ENCODE results near the gene NHEJ1. TPM values are rescaled to one million over a fixed set of nuclear protein-coding genes. Genes with fewer than 3 reads are reported as not detected.

Gene NHEJ1
- total and polyA plus RNA-seq, 3 experiments from 2014 or later = 22.4 to 26.3 (median 24.5) TPM

- no peaks in the 10 kb centered on the region for H3K27me3 ChIP-seq (ENCODE audit: insufficient read depth, low read length, poor library complexity, severe bottlenecking)
- POLR2A ChIA-PET = no interaction called here
Measured at GRCh38 chr2:219107758-219108157, 52.9 kb downstream of the NHEJ1 start.

GRCh38 chr2:219106251-219106650, 54.4 kb downstream of the NHEJ1 start:
- ChIA-PET CTCF (no interaction called here), POLR2A (no interaction called here)
- no peaks in the 10 kb centered on the region for H3K36me3 ChIP-seq (ENCODE audit: insufficient read depth, low read length)
- no peak overlapping the region for H3K4me3 ChIP-seq (ENCODE audit: low read length)
- H3K36me3 Mint-ChIP-seq = peaks cover 0 to 4% (median 4%) of the 10 kb centered on the region in 3 donors
- no peaks in the 10 kb centered on the region for H3K9me3 ChIP-seq (ENCODE audit: low read length)
- peaks cover 10% of the 10 kb centered on the region for H3K4me1 ChIP-seq (ENCODE audit: insufficient read depth, low read length)
- no peaks in the 10 kb centered on the region for H3K9me3 Mint-ChIP-seq
- H3K27me3 ChIP-seq (ENCODE audit: insufficient read depth, low read length, poor library complexity, severe bottlenecking) = no peaks in the 10 kb centered on the region
- peak overlapping the region in 1 of 8 donors; percentile 11 for H3K27ac Mint-ChIP-seq
- H3K27me3 Mint-ChIP-seq = no peaks in the 10 kb centered on the region
- no peak for DNase-seq
- H3K4me1 Mint-ChIP-seq = peaks cover 16 to 36% (median 33%) of the 10 kb centered on the region in 3 donors
- H3K27ac ChIP-seq (ENCODE audit: low read depth, low read length) = no peak overlapping the region
- H3K4me3 Mint-ChIP-seq = no peak overlapping the region

More at GRCh38 chr2:219107758-219108157, 52.9 kb downstream of the NHEJ1 start:
- CTCF ChIA-PET = interaction anchor here (0.6 to 1.6 kb wide), 3 partner anchors 32 to 210 kb away, joined by 3 to 5 read pairs (median 4); no protein-coding TSS in a partner anchor
- peaks cover 0 to 4% (median 1%) of the 10 kb centered on the region in 3 donors for H3K36me3 Mint-ChIP-seq
- H3K9me3 ChIP-seq (ENCODE audit: low read length) = no peaks in the 10 kb centered on the region
- no peak overlapping the region for H3K4me3 Mint-ChIP-seq
- no peaks in the 10 kb centered on the region for H3K9me3 Mint-ChIP-seq
- DNase-seq = no peak
- H3K27ac ChIP-seq (ENCODE audit: low read depth, low read length) = no peak overlapping the region
- no peaks in the 10 kb centered on the region for H3K27me3 Mint-ChIP-seq
- H3K4me1 Mint-ChIP-seq = peaks cover 16 to 36% (median 33%) of the 10 kb centered on the region in 3 donors
- no peak overlapping the region for H3K4me3 ChIP-seq (ENCODE audit: low read length)
- H3K27ac Mint-ChIP-seq = peak overlapping the region in 1 of 8 donors; percentile 9
- H3K36me3 ChIP-seq (ENCODE audit: insufficient read depth, low read length) = no peaks in the 10 kb centered on the region
- peaks cover 10% of the 10 kb centered on the region for H3K4me1 ChIP-seq (ENCODE audit: insufficient read depth, low read length)

GRCh38 chr2:219104107-219105035, 56.2 kb downstream of the NHEJ1 start:
- Mint-ChIP-seq H3K4me1 (peaks cover 11 to 33% (median 31%) of the 10 kb centered on the region in 3 donors), H3K4me3 (no peak overlapping the region), H3K36me3 (peaks cover 0 to 4% (median 4%) of the 10 kb centered on the region in 3 donors), H3K27ac (peak overlapping the region in 4 of 8 donors; percentile 0 to 70 (median 10)), H3K27me3 (no peaks in the 10 kb centered on the region), H3K9me3 (no peaks in the 10 kb centered on the region)
- Histone ChIP-seq H3K9me3 (ENCODE audit: low read length) (no peaks in the 10 kb centered on the region), H3K27ac (ENCODE audit: low read depth, low read length) (no peak overlapping the region), H3K4me1 (ENCODE audit: insufficient read depth, low read length) (peaks cover 4% of the 10 kb centered on the region), H3K36me3 (ENCODE audit: insufficient read depth, low read length) (no peaks in the 10 kb centered on the region), H3K4me3 (ENCODE audit: low read length) (no peak overlapping the region), H3K27me3 (ENCODE audit: insufficient read depth, low read length, poor library complexity, severe bottlenecking) (no peaks in the 10 kb centered on the region)
- peak in 1 of 5 donors; percentile 8 for DNase-seq
- ChIA-PET POLR2A (interaction anchor here (0.6 kb wide), 1 partner anchor 18 kb away, joined by 3 read pairs; no protein-coding TSS in a partner anchor), CTCF (interaction anchor here (0.6 to 2.2 kb wide), 8 partner anchors 8 to 74 kb away, joined by 3 to 9 read pairs (median 4); no protein-coding TSS in a partner anchor)

DNA sequence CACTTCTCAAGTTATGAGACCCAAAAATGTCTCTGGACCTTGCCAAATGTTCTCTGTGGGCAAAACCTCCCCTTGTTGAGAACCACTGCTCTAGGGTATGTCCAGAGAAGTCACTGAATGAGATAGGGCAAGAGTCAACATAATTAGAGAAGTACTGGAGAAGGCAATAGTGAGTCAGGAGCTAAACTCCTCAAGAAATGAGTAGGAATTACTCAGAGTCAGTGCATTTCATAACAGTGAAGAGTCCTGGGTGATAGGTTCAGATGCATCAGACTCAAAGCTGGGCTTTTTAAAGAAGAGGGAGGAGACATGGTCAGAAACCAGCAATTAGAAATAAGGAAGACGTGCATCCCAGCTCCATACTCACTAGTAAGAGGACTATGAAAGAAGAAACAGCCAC, 61.3 kb downstream of the NHEJ1 start:
- no peaks in the 10 kb centered on the region for H3K27me3 Mint-ChIP-seq
- H3K27me3 ChIP-seq (ENCODE audit: insufficient read depth, low read length, poor library complexity, severe bottlenecking) = no peaks in the 10 kb centered on the region
- no peak overlapping the region for H3K4me3 ChIP-seq (ENCODE audit: low read length)
- CTCF ChIA-PET = interaction anchor here (1.8 kb wide), 1 partner anchor 41 kb away, joined by 6 read pairs; no protein-coding TSS in a partner anchor
- no peaks in the 10 kb centered on the region for H3K9me3 ChIP-seq (ENCODE audit: low read length)
- H3K4me3 Mint-ChIP-seq = no peak overlapping the region
- peaks cover 0 to 12% (median 3%) of the 10 kb centered on the region in 3 donors for H3K36me3 Mint-ChIP-seq
- POLR2A ChIA-PET = no interaction called here
- H3K4me1 ChIP-seq (ENCODE audit: insufficient read depth, low read length) = no peaks in the 10 kb centered on the region
- H3K27ac ChIP-seq (ENCODE audit: low read depth, low read length) = no peak overlapping the region
- no peaks in the 10 kb centered on the region for H3K36me3 ChIP-seq (ENCODE audit: insufficient read depth, low read length)
- H3K4me1 Mint-ChIP-seq = peaks cover 0 to 2% (median 2%) of the 10 kb centered on the region in 3 donors
- H3K27ac Mint-ChIP-seq = no peak overlapping the region
- DNase-seq = no peak
- H3K9me3 Mint-ChIP-seq = no peaks in the 10 kb centered on the region

DNA sequence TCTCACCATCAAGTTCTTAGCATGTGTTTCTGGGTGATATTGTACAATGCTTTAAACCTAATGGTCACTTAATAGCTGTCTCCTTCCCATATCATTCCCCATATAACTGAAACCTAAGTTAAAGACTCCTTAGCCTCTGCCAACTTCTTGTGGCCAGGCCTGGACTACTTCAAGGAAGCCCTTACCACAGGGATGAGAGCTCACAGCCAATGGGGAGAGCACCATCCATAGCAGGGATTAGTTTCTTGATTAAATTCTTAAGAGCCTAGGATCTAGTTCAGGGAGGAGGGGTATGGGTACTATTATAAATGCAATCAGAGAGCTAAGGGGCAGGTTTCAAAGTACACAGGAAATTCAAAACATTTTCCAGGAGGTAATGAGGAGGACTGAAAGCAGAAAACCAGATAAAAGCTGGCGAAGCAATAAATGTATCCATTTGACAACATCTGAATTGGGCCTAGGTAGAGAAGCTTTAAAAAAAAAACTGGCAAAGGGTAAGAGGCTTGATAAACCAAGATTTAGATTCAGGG, 65.1 kb downstream of the NHEJ1 start:
- DNase-seq = no peak
- Histone ChIP-seq H3K4me1 (ENCODE audit: insufficient read depth, low read length) (no peaks in the 10 kb centered on the region), H3K27ac (ENCODE audit: low read depth, low read length) (no peak overlapping the region), H3K36me3 (ENCODE audit: insufficient read depth, low read length) (no peaks in the 10 kb centered on the region), H3K27me3 (ENCODE audit: insufficient read depth, low read length, poor library complexity, severe bottlenecking) (no peaks in the 10 kb centered on the region), H3K4me3 (ENCODE audit: low read length) (no peak overlapping the region), H3K9me3 (ENCODE audit: low read length) (no peaks in the 10 kb centered on the region)
- peaks cover 0 to 26% (median 5%) of the 10 kb centered on the region in 3 donors for H3K36me3 Mint-ChIP-seq
- no peak overlapping the region for H3K4me3 Mint-ChIP-seq
- H3K9me3 Mint-ChIP-seq = no peaks in the 10 kb centered on the region
- CTCF ChIA-PET = interaction anchor here (1.1 to 1.6 kb wide), 3 partner anchors 9 to 37 kb away, joined by 3 to 5 read pairs (median 3); no protein-coding TSS in a partner anchor
- H3K27ac Mint-ChIP-seq = no peak overlapping the region
- H3K4me1 Mint-ChIP-seq = no peaks in the 10 kb centered on the region
- no peaks in the 10 kb centered on the region for H3K27me3 Mint-ChIP-seq
- POLR2A ChIA-PET = interaction anchor here (0.6 kb wide), 1 partner anchor 22 kb away, joined by 3 read pairs; no protein-coding TSS in a partner anchor

GRCh38 chr2:219094171-219094570, 66.4 kb downstream of the NHEJ1 start:
- Histone ChIP-seq H3K4me3 (ENCODE audit: low read length) (no peak overlapping the region), H3K4me1 (ENCODE audit: insufficient read depth, low read length) (no peaks in the 10 kb centered on the region), H3K27me3 (ENCODE audit: insufficient read depth, low read length, poor library complexity, severe bottlenecking) (no peaks in the 10 kb centered on the region), H3K9me3 (ENCODE audit: low read length) (no peaks in the 10 kb centered on the region), H3K36me3 (ENCODE audit: insufficient read depth, low read length) (no peaks in the 10 kb centered on the region), H3K27ac (ENCODE audit: low read depth, low read length) (no peak overlapping the region)
- POLR2A ChIA-PET = no interaction called here
- Mint-ChIP-seq H3K9me3 (no peaks in the 10 kb centered on the region), H3K4me1 (no peaks in the 10 kb centered on the region), H3K27ac (peak overlapping the region in 1 of 8 donors; percentile 52), H3K4me3 (no peak overlapping the region), H3K27me3 (no peaks in the 10 kb centered on the region), H3K36me3 (peaks cover 5 to 32% (median 5%) of the 10 kb centered on the region in 3 donors)
- CTCF ChIA-PET = interaction anchor here (1.6 kb wide), 1 partner anchor 21 kb away, joined by 5 read pairs; no protein-coding TSS in a partner anchor
- DNase-seq = no peak

DNA sequence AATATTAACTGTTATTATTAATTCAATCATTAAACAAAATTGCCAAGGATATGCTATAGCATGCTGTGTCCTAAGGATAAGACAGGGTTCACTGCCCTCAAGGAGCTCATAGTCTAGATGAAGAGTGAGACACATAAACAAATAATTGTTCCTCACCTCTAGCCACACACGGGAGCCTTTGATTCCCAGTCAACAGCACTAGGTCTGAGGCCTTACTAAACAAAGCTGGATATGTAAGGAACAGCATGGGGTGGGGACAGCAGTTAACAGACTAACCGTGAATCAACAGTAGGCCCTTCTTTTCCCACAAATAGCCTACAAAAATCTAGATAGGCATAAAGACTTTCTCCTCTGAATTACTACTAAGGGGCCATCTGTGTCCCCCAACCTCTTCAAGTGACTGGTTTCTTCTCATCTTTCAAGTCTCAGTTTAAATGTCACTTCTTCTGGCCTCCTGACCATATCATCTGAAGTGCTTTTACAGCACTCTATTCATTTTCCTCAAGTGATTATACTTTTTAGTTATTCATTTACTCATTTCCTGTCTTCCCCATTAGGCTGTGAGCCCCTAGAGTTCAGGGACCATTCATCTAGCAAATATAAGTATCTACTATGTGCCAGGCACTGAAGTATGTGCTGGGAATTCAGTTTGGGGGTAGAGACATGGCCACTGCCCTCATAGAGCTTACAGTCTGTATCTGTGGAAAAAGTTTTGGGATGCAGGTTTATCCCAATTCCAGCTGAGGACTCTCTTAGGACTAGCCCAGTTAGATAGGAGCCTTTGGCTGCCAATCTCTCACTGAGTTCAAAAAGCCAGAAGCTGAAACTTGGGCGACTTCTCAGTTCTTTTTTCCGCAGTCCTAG, 69.9 kb downstream of the NHEJ1 start:
- DNase-seq = no peak
- POLR2A ChIA-PET = no interaction called here
- Histone ChIP-seq H3K4me1 (ENCODE audit: insufficient read depth, low read length) (no peaks in the 10 kb centered on the region), H3K36me3 (ENCODE audit: insufficient read depth, low read length) (no peaks in the 10 kb centered on the region), H3K9me3 (ENCODE audit: low read length) (no peaks in the 10 kb centered on the region), H3K27ac (ENCODE audit: low read depth, low read length) (no peak overlapping the region), H3K4me3 (ENCODE audit: low read length) (no peak overlapping the region), H3K27me3 (ENCODE audit: insufficient read depth, low read length, poor library complexity, severe bottlenecking) (no peaks in the 10 kb centered on the region)
- Mint-ChIP-seq H3K36me3 (peaks cover 6 to 37% (median 8%) of the 10 kb centered on the region in 3 donors), H3K4me3 (no peak overlapping the region), H3K27me3 (no peaks in the 10 kb centered on the region), H3K27ac (no peak overlapping the region), H3K9me3 (no peaks in the 10 kb centered on the region), H3K4me1 (peaks cover 1 to 5% (median 3%) of the 10 kb centered on the region in 3 donors)
- CTCF ChIA-PET = interaction anchor here (1.4 kb wide), 1 partner anchor 33 kb away, joined by 5 read pairs; no protein-coding TSS in a partner anchor

All from CD8-positive, alpha-beta memory T cell (primary cell).